Cardiac muscle cell (in vitro differentiated cells and primary cell): ENCODE data around the gene BAK1. TPM values are rescaled to one million over a fixed set of nuclear protein-coding genes. Genes with fewer than 3 reads are reported as not detected.

Source experiments
- DNase-seq, 2 donors: peaks; one replicate each; pipeline versions ENCODE4 v3.0.0 to v3.0.0-alpha.2; 2010 to 2017; ENCODE audit warnings: low read depth in 1 of 2, low spot score in 1 of 2
- H3K27ac ChIP-seq: fragments of 200-600 bp; sonication (generic); 2 replicates; pipeline ENCODE4 v1.5.1; 2016
- H3K27me3 ChIP-seq: fragments of 200-600 bp; sonication (generic); 2 replicates; pipeline ENCODE4 v1.6.0; 2016; ENCODE audit warnings: control low read depth
- H3K36me3 ChIP-seq: fragments of 200-600 bp; sonication (generic); 2 replicates; pipeline ENCODE4 v1.5.1; 2016; ENCODE audit warnings: control low read depth
- H3K4me1 ChIP-seq: fragments of 200-600 bp; sonication (generic); 2 replicates; pipeline ENCODE4 v1.8.1; 2017; ENCODE audit warnings: low read depth, mild to moderate bottlenecking, mixed run types
- H3K4me3 ChIP-seq: fragments of 200-600 bp; sonication (generic); 2 replicates; pipeline ENCODE4 v1.5.1; 2016; ENCODE audit warnings: mild to moderate bottlenecking
- H3K9me3 ChIP-seq: fragments of 200-600 bp; sonication (generic); 2 replicates; pipeline ENCODE4 v1.5.1; 2017; ENCODE audit warnings: low read depth, mild to moderate bottlenecking, control low read depth
- polyA plus RNA-seq: library from polyadenylated mRNA; unstranded; fragments of >200 nt; fragmentation: Nextera tagmentation; extraction: Ambion mirVana; gene quantifications from 2 replicates; pipeline ENCODE4 v1.2.1, GENCODE V29; 2016
- total RNA-seq: library from RNA; depleted of rRNA; stranded (reverse); fragments of >200 nt; gene quantifications from 2 replicates; pipeline ENCODE4 v1.2.3, GENCODE V29; 2016
- TF ChIP-seq, protein P1 (sequence below): IDR thresholded peaks from 2 replicates; pipeline ENCODE4 v1.5.1; 2012; ENCODE audit warnings: low read depth, mild to moderate bottlenecking, low read length

The BAK1 gene
- total and polyA plus RNA-seq, 2 experiments from 2014 or later, result 39.0 to 85.3 TPM

DNA sequence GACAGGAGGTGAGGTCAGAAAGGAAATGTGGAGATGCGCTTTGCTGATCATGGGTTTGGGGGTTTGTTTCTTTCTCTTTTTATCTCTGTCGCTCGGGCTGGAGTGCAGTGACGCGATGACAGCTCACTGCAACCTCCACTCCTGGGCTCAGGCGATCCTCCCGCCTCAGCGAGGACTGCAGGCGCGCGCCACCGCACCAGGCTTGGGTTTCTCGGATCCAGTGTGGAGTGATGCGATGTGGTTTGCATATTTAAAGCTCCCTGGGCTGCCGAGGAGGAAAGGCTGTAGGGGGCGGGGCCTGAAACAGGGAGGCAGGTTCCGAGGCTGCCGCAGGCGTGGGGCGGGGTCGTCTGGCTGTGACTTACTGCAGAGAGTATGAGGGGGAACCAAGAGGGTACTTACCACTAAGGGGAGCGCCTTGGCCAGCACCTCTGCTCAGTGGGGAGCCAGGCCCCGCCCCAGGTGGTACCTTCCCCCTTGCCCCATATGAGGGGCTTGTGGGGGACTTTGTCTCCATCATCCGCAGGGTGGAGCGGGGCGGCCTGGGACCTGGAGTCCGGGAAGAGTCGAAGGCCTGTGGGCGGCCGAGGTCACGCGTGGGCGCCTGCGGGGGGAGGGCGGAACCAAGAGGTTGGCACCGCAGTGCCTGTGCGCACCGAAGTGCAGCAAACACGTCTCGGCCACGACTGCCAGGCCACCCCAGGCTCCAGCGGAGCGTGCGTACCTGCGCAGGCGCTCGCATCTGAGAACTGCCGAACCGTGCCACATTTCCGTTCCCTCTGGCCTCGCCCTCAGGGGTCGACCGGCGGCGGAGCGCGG is 12.7 kb upstream of the BAK1 start:
- Histone ChIP-seq H3K4me1 (peaks cover 10% of the 10 kb centered on the region), H3K36me3 (no peaks in the 10 kb centered on the region), H3K27ac (no peak overlapping the region), H3K4me3 (no peak overlapping the region), H3K9me3 (no peaks in the 10 kb centered on the region), H3K27me3 (peaks cover 7% of the 10 kb centered on the region)
- DNase-seq, result no peak
- TF ChIP-seq, protein P1, sequence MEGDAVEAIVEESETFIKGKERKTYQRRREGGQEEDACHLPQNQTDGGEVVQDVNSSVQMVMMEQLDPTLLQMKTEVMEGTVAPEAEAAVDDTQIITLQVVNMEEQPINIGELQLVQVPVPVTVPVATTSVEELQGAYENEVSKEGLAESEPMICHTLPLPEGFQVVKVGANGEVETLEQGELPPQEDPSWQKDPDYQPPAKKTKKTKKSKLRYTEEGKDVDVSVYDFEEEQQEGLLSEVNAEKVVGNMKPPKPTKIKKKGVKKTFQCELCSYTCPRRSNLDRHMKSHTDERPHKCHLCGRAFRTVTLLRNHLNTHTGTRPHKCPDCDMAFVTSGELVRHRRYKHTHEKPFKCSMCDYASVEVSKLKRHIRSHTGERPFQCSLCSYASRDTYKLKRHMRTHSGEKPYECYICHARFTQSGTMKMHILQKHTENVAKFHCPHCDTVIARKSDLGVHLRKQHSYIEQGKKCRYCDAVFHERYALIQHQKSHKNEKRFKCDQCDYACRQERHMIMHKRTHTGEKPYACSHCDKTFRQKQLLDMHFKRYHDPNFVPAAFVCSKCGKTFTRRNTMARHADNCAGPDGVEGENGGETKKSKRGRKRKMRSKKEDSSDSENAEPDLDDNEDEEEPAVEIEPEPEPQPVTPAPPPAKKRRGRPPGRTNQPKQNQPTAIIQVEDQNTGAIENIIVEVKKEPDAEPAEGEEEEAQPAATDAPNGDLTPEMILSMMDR, result no peak

DNA sequence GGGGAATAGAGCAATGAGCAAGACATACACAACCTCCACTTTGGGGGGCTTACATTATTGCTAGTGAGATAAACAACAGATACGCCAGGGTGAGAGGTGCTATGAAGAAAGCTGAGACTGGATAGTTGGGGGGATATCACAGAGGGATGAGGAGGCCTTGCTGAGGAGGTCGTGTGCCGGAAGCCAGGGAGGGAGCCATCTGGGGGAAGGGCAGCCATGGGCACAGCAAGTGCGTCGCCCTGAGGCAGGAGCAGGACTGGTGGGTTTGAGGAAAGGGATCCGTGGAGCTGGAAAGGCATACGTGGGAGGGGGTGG is 12.2 kb upstream of the BAK1 start:
- H3K4me3 ChIP-seq, result no peak overlapping the region
- TF ChIP-seq, protein P1, result no peak
- H3K9me3 ChIP-seq, result no peaks in the 10 kb centered on the region
- peaks cover 7% of the 10 kb centered on the region for H3K27me3 ChIP-seq
- no peak overlapping the region for H3K27ac ChIP-seq
- no peaks in the 10 kb centered on the region for H3K36me3 ChIP-seq
- no peak for DNase-seq
- H3K4me1 ChIP-seq, result peaks cover 10% of the 10 kb centered on the region

DNA sequence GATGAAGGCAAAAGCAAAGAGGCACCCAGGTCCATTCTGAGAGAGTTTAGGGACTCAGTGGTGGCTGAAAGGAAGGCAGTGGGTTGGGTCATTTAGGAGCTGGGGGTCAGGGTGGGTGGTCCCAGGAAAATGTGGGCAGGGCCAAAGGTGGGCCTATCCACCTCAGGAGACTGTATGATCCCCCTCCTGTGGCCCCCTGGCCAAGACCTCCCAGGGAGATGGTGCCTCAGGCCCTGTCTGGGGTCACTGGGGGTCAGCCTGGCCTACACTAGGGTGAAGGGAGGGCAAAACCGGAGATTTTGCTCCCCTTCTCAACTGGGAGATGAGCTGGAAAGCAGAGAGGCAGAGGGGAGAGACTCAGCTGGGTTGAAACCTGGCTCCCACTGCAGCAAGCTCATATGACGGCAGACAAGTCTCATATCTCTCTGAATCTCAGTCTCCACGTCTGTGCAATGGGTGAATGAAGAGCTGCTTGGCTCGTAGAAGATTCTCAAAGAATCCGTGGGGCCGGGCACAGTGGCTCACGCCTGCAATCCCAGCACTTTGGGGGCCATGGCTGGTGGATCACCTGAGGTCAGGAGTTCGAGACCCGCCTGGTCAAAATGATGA is 11.5 kb upstream of the BAK1 start:
- Histone ChIP-seq H3K27me3 (peaks cover 7% of the 10 kb centered on the region), H3K4me3 (no peak overlapping the region), H3K27ac (no peak overlapping the region), H3K36me3 (no peaks in the 10 kb centered on the region), H3K4me1 (peaks cover 10% of the 10 kb centered on the region), H3K9me3 (no peaks in the 10 kb centered on the region)
- TF ChIP-seq, protein P1, result no peak
- DNase-seq, result no peak

DNA sequence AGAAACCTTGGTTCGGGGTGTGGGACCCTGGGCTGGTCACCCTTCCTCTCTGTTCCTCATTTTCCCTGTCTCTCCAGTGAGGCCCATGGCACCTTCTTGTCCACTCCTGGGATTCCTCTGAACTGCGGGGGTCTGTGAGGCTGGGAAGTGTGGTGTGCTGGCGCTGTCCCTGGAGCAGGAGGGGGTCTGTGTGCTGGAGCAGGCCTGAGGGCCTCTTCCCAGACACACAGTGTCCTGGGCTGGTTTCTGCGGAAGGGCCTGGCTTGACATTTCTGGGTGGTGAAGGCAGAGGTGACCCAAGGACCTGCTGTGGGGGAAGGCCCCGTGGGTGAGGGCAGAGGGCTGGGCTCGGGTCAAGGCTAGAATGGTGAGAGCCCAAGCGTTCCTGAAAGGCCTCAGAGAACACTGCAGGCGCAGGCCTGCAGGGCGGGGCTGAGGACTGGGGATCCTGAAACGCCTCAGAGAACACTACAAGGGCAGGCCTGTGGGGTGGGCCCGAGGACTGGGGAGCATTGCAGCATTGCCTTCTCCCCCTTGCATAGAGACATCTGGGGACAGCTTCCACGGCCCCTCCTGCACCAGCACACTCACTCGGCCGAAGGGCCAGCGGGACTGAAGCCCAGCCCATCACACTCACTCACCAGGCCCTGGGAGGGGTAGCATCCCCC is 10.6 kb upstream of the BAK1 start:
- no peaks in the 10 kb centered on the region for H3K9me3 ChIP-seq
- TF ChIP-seq, protein P1, result no peak
- no peak for DNase-seq
- peak overlapping the region; percentile 34 for H3K27ac ChIP-seq
- peaks cover 10% of the 10 kb centered on the region for H3K4me1 ChIP-seq
- H3K27me3 ChIP-seq, result peaks cover 7% of the 10 kb centered on the region
- H3K4me3 ChIP-seq, result no peak overlapping the region
- H3K36me3 ChIP-seq, result no peaks in the 10 kb centered on the region

DNA sequence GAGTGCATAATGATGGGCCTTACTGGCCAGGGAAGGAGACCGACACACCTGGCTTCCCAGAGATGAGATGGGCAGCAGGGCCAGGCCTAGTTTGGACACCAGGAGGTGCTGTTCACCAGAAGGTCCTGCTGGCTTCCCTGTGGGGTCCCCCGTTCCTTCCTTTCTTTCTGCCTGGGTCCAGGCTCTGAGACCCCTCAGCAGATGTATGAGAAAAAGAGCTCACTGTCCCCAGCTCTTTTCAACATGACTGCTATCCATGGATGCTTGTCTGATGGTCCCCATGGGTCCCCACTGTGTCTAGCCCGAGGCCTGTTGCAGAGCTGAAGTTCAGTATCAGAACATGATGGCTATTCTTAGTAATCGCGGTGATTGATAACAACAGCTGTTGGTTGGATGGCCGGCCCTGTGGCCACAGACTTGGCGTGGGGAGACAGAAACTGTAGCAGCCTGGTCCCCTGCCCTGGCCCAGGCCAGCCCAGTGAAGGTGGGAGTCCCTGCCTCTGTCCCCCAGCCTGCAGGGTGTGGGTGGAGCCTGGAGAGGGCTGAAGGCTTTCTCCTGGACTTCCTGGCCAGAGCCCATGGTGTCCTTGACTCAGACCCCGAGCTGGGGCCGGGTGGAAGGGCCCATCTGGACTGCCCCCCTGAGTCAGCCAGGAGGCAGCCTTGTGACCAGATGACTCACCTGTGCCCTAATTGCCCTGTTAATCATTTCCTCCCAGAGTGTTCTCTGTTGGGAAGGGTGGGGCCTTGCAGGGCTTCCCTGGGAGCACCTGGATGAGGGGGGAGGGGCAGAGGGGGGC is 9.9 kb upstream of the BAK1 start:
- no peaks in the 10 kb centered on the region for H3K36me3 ChIP-seq
- DNase-seq, result peak; percentile 69 to 75

More for the DNA sequence above, 9.9 kb upstream of the BAK1 start:
- TF ChIP-seq, protein P1, result peak; percentile 95
- peak overlapping the region; percentile 34 for H3K27ac ChIP-seq
- H3K27me3 ChIP-seq, result peaks cover 7% of the 10 kb centered on the region
- H3K4me3 ChIP-seq, result no peak overlapping the region
- peaks cover 10% of the 10 kb centered on the region for H3K4me1 ChIP-seq
- H3K9me3 ChIP-seq, result no peaks in the 10 kb centered on the region
